Sigmoid colon (tissue), 7 donors: ENCODE data around the gene MED26. TPM values are rescaled to one million over a fixed set of nuclear protein-coding genes. Genes with fewer than 3 reads are reported as not detected.

ENCODE experiments used
- DNase-seq: peaks from one replicate; pipeline ENCODE4 v3.0.0-alpha.2; 2019
- H3K27ac ChIP-seq, 4 donors: fragments of 200-600 bp; sonication (generic); one replicate each; pipeline ENCODE4 v1.5.1; 2016 to 2019; ENCODE audit warnings: mild to moderate bottlenecking in 1 of 4
- H3K27me3 ChIP-seq, 3 donors: fragments of 200-600 bp; sonication (generic); one replicate each; pipeline ENCODE4 v1.5.1; 2019; ENCODE audit warnings: mild to moderate bottlenecking in 1 of 3
- H3K36me3 ChIP-seq, 4 donors: fragments of 200-600 bp; sonication (generic); one replicate each; pipeline ENCODE4 v1.5.1; 2016 to 2019
- H3K4me1 ChIP-seq, 4 donors: fragments of 200-600 bp; sonication (generic); one replicate each; pipeline ENCODE4 v1.5.1; 2017 to 2019
- H3K4me3 ChIP-seq, 4 donors: fragments of 200-600 bp; sonication (generic); one replicate each; pipeline ENCODE4 v1.5.1; 2017 to 2019; ENCODE audit warnings: mild to moderate bottlenecking in 2 of 4, moderate library complexity in 1 of 4
- H3K9me3 ChIP-seq, 4 donors: fragments of 200-600 bp in 3 of 4; sonication (generic) in 3 of 4; one replicate each; pipeline versions ENCODE4 v1.5.1 to v1.6.1; 2013 to 2019
- EP300 ChIP-seq, 4 donors: sonication (generic); formaldehyde crosslinking; IDR thresholded peaks; one replicate each; pipeline ENCODE4 v1.6.1; 2017; ENCODE audit warnings: antibody characterized with exemption in 4 of 4
- POLR2A ChIP-seq, 2 donors: fragments of 450-650 bp; IDR thresholded peaks; one replicate each; pipeline ENCODE4 v1.6.1; 2016; ENCODE audit warnings: antibody characterized with exemption in 2 of 2, mild to moderate bottlenecking in 2 of 2, moderate library complexity in 2 of 2
- POLR2AphosphoS5 ChIP-seq, 4 donors: sonication (generic); formaldehyde crosslinking; IDR thresholded peaks; one replicate each; pipeline ENCODE4 v1.6.1; 2017; ENCODE audit warnings: antibody characterized with exemption in 4 of 4
- WGBS, 2 donors: extraction: QIAGEN DNeasy Blood & Tissue Kit; methylation state at CpG; one replicate each; pipeline ENCODE4 v1.1.7; 2013; 5-methylcytosine and 5-hydroxymethylcytosine counted together
- intact Hi-C: fragments of 100-400 bp; cut with DNase I; formaldehyde crosslinking; loops from one replicate; pipeline ENCODE4 v1.15.1; 2023
- polyA plus RNA-seq, 3 donors: library from polyadenylated mRNA; stranded (reverse); fragments of 200-250 nt; gene quantifications; one replicate each; pipeline ENCODE4 v1.2.3, GENCODE V29; 2013
- total RNA-seq, 4 donors: library from RNA; depleted of rRNA; stranded (reverse); fragments of >200 nt; gene quantifications; one replicate each; pipeline ENCODE4 v1.1.0, GENCODE V29; 2016
- TF ChIP-seq, protein P1 (sequence below), 4 experiments: fragments of 450-650 bp in 3 of 4; fragments of 200-600 bp in 1 of 4; IDR thresholded peaks; one replicate each; pipeline ENCODE4 v1.5.1; 2016 to 2019; ENCODE audit warnings: antibody characterized with exemption in 4 of 4, mild to moderate bottlenecking in 3 of 4, moderate library complexity in 2 of 4
- donor health status: healthy with polysubstance abuse.
- donor health status: Bipolar disorder and iron deficiency.
- donor health status: healthy.

The MED26 gene
- total and polyA plus RNA-seq, 7 donors, result 3.0 to 7.9 (median 5.4) TPM

DNA sequence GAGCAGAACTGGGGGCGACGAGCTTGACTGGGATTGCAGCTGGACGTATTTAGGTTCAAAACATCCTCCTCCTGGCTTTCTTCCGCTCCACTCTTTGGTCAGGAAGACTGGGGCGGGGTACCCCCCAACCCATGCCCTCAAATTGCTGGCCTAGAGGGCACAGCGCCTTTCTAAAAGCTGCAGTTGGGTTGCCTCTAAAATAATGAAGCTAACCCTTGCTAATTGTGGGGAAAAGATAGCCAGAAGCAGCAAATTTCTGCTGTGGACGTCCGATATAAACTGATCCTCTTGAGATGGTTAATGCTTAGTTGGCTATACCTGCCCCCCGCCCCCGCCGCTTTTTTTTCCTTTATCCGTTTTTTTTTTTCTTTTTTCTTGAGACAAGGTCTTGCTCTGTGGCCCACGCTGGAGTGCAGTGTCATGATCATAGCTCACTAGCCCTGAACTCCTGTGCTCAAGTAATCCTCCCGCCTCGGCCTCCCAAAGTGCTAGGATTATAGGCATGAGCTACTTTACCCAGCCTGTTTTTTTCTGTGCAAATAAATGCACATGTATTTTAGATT lies 85.0 kb downstream of the MED26 start:
- Histone ChIP-seq H3K9me3 (no peaks in the 10 kb centered on the region), H3K4me1 (peaks cover 0 to 56% (median 46%) of the 10 kb centered on the region in 4 donors), H3K4me3 (peak overlapping the region; percentile 75 to 86 (median 78)), H3K27me3 (no peaks in the 10 kb centered on the region), H3K27ac (peak overlapping the region; percentile 86 to 93 (median 88)), H3K36me3 (peaks cover 0 to 21% (median 0%) of the 10 kb centered on the region in 4 donors)
- DNase-seq, result no peak
- WGBS, 2 donors, result 2 to 4% methylated on average over 15 of the region's 15 CpGs
- intact Hi-C loops, result loop anchor here (2.0 kb wide), 2 partner anchors 28 to 86 kb away; partner anchors contain the start of gene MED26
- TF ChIP-seq EP300 (IDR thresholded peaks at IDR 0.05), result no peak

GRCh38 chr19:16542045-16542909 lies 85.7 kb downstream of the MED26 start, which contains the start of gene CHERP:
Gene CHERP, minus strand, starts transcription at chr19:16542437. Its CDS starts 59 bp downstream, at chr19:16542378.
- intact Hi-C loops, result loop anchor here (2.0 kb wide), 2 partner anchors 29 to 87 kb away; partner anchors contain the start of gene MED26
- Histone ChIP-seq H3K4me3 (peak within 1 kb of the TSS; percentile 75 to 86 (median 78)), H3K36me3 (peaks cover 0 to 25% (median 0%) of the 10 kb centered on the region in 4 donors), H3K27me3 (no peaks in the 10 kb centered on the region), H3K4me1 (peaks cover 0 to 63% (median 49%) of the 10 kb centered on the region in 4 donors), H3K9me3 (no peaks in the 10 kb centered on the region), H3K27ac (peak within 1 kb of the TSS; percentile 86 to 93 (median 88))
- peak; percentile 96 for DNase-seq
- 0% methylated on average over 108 of the region's 108 CpGs for WGBS, 2 donors
- TF ChIP-seq EP300 (IDR thresholded peaks at IDR 0.05), result peak in 1 of 4 donors; percentile 70
- TF ChIP-seq POLR2A (IDR thresholded peaks at IDR 0.05), result peak; percentile 70 to 79
- peak; percentile 91 to 97 (median 94) for TF ChIP-seq POLR2AphosphoS5 (IDR thresholded peaks at IDR 0.05)
- TF ChIP-seq, protein P1, sequence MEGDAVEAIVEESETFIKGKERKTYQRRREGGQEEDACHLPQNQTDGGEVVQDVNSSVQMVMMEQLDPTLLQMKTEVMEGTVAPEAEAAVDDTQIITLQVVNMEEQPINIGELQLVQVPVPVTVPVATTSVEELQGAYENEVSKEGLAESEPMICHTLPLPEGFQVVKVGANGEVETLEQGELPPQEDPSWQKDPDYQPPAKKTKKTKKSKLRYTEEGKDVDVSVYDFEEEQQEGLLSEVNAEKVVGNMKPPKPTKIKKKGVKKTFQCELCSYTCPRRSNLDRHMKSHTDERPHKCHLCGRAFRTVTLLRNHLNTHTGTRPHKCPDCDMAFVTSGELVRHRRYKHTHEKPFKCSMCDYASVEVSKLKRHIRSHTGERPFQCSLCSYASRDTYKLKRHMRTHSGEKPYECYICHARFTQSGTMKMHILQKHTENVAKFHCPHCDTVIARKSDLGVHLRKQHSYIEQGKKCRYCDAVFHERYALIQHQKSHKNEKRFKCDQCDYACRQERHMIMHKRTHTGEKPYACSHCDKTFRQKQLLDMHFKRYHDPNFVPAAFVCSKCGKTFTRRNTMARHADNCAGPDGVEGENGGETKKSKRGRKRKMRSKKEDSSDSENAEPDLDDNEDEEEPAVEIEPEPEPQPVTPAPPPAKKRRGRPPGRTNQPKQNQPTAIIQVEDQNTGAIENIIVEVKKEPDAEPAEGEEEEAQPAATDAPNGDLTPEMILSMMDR (IDR thresholded peaks at IDR 0.05), result no peak

DNA sequence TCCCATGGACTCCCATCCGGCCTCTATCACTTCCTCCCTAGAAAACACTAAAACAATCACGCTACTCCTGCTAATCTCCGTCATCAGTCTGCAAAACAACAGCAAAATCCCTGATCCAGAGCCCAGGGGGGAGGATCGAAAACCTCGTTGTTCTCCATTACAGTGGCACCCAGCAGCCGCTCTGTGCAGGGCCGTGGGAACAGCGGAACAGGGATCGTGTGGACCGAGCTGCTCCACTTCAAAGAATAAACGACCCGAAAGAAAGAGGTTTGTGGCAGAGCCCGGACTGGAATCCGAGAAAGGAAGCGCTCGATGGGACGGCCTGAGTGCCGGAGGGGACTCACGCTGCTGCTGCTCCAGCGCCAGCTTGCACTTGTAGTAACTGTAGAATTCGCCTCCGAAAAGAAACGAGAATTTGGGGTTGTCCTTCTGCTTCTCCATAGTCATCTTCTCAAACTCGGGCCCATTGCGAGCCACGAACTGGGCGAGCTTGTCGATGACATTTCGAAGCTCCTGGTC lies 86.4 kb downstream of the MED26 start:
- Histone ChIP-seq H3K36me3 (peaks cover 0 to 32% (median 0%) of the 10 kb centered on the region in 4 donors), H3K27me3 (no peaks in the 10 kb centered on the region), H3K4me3 (peak overlapping the region; percentile 75 to 86 (median 78)), H3K27ac (peak overlapping the region; percentile 86 to 93 (median 88)), H3K9me3 (no peaks in the 10 kb centered on the region), H3K4me1 (peaks cover 0 to 65% (median 49%) of the 10 kb centered on the region in 4 donors)
- WGBS, 2 donors, result 1% methylated on average over 29 of the region's 29 CpGs
- intact Hi-C loops, result loop anchor here (2.0 kb wide), 2 partner anchors 29 to 87 kb away; partner anchors contain the start of gene MED26
- TF ChIP-seq POLR2AphosphoS5 (IDR thresholded peaks at IDR 0.05) (no peak), POLR2A (IDR thresholded peaks at IDR 0.05) (no peak), EP300 (IDR thresholded peaks at IDR 0.05) (no peak)
- TF ChIP-seq, protein P1 (IDR thresholded peaks at IDR 0.05), result no peak
- no peak for DNase-seq

GRCh38 chr19:16540948-16541347 lies 87.1 kb downstream of the MED26 start:
- TF ChIP-seq EP300 (IDR thresholded peaks at IDR 0.05) (no peak), POLR2A (IDR thresholded peaks at IDR 0.05) (no peak), POLR2AphosphoS5 (IDR thresholded peaks at IDR 0.05) (no peak)
- TF ChIP-seq, protein P1 (IDR thresholded peaks at IDR 0.05), result no peak
- Histone ChIP-seq H3K9me3 (no peaks in the 10 kb centered on the region), H3K36me3 (peaks cover 0 to 39% (median 2%) of the 10 kb centered on the region in 4 donors), H3K4me3 (peak overlapping the region in 3 of 4 donors; percentile 75 to 86 (median 80)), H3K4me1 (peaks cover 0 to 65% (median 49%) of the 10 kb centered on the region in 4 donors), H3K27ac (peak overlapping the region in 1 of 4 donors; percentile 86), H3K27me3 (no peaks in the 10 kb centered on the region)
- intact Hi-C loops, result no loop called here
- no peak for DNase-seq
- 80 to 87% methylated on average over 12 of the region's 12 CpGs for WGBS, 2 donors
